GM12864 (cell line): ENCODE data around the gene MLN.

Experiments used
- DNase-seq: peaks from one replicate; pipeline ENCODE4 v3.0.0-alpha.2; 2011; ENCODE audit warnings: low read depth
- H3K4me3 ChIP-seq: 2 replicates; pipeline ENCODE4 v1.5.1; 2011; ENCODE audit warnings: mild to moderate bottlenecking, low read depth, low read length, control low read depth
- CTCF ChIP-seq: IDR thresholded peaks from 2 replicates; pipeline ENCODE4 v1.5.1; 2011; ENCODE audit warnings: low read depth, mild to moderate bottlenecking, moderate library complexity, low read length, control low read depth, inconsistent platforms; ENCODE audit errors: missing control alignments

Gene MLN

DNA sequence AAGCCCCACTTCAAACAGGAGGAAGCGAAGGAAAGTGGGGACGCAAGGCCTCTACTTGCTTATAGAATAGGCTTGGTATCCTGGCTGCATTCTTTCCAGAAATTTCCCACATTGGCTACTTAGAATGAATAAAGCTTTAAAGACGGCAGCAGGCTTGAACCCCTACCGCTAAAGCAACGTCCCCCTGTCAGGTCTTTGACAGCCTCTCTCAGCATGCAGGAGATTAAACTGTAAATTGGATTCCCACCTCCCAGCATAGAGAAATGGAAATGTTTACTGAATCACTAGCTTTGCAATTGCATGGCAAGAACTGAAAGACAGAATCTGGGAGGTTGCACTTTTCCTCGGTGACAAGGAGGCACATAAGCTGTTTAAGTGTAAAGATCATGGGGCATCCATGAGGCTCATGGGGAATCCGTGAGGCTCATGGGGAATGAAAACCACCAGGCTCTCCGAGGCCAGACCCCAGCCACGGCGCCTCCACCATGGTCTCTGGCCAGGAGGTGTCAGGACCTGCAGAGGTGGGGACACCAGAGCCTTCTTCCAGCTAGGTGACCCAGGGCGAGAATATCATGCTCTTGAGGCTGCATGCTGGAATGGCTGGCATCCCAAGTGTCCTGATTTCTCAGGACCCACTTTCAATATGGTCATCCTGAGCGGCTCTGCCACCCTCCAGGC is 25.2 kb downstream of the MLN start:
- DNase-seq = no peak
- H3K4me3 ChIP-seq = no peak overlapping the region
- no peak for TF ChIP-seq CTCF

DNA sequence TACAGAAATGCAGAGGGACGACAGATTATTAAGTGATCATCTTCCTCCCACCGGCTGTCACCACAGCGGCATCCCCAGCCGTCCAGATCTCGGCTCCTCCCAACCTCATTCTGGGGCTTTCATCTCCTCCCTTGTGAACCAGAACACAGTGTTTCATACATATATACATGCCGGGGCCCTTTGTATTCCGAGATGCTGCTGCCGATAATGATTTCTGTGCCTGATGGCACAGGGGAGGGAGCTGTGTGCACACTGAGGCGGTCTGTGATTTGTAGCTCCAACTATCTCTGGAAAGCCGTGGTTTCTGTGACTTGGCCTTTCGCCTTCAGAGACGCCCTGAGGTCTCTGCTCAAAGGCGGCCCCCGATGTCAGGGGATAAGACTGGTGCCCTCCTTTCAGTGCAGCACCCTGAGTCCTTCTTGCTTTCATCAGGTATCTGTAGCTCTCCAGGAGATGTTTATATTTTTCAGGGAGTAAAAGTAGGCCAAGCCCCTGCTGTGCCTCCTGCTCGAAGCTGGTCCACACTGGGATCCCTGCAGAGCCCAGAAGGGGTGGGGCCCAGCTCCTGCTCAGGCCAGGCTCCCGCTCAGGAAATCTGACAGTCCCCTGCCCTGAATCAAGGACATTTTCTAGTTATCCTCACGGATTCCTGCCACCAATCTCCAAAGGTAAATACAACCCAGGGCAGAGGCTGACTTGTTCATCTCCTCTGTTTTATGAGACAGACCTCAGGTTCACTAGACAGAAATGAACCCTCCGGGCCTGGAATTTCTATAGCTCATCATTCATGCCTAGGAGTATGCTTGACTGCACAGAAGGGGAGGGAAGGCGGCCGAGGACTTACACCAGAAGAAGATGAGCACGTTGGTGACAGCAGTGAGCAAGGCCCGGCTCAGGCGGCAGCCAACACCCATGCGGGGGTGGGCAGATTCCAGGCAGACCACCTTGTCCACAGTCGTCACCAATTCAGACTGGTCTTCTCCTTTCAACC is 26.1 kb downstream of the MLN start:
- no peak for TF ChIP-seq CTCF
- DNase-seq = no peak

GRCh38 chr6:33776764-33777163 is 27.0 kb downstream of the MLN start:
- DNase-seq = no peak
- H3K4me3 ChIP-seq = no peak overlapping the region
- no peak for TF ChIP-seq CTCF

More for the DNA sequence above, 26.1 kb downstream of the MLN start:
- H3K4me3 ChIP-seq = no peak overlapping the region

DNA sequence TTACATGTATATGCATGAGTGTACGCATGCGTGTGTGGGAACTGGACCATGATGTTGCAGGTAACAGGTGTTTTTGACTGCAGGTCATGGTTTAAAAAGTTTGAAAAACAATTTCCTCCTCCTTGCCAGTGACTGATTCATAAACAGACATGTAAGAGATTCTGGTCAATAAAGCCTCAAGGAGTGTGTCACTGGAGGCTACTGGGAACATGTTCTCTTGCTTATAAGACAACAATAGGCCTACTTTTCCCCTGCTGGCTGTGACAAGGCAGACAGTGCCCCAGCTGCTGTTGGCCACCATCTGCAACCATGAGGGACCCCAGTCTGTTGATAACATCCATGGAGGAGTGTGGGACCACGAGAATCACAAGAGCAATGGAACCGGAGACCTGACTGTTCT is 27.6 kb downstream of the MLN start:
- H3K4me3 ChIP-seq = no peak overlapping the region
- no peak for TF ChIP-seq CTCF
- DNase-seq = no peak

GRCh38 chr6:33774774-33775173 is 29.0 kb downstream of the MLN start:
- TF ChIP-seq CTCF = no peak
- no peak overlapping the region for H3K4me3 ChIP-seq
- DNase-seq = no peak

GRCh38 chr6:33772902-33773472 is 30.8 kb downstream of the MLN start:
- no peak for TF ChIP-seq CTCF
- H3K4me3 ChIP-seq = no peak overlapping the region
- DNase-seq = no peak
